GM13977 (cell line): ENCODE measurements around the gene WDR37.

Experiments used
- DNase-seq: peaks from one replicate; pipeline ENCODE4 v3.0.0; 2012; ENCODE audit warnings: low spot score
- in situ Hi-C: fragments of 300-500 bp; cut with MboI; formaldehyde crosslinking; loops from one replicate; pipeline ENCODE4 v1.12.0; 2022; ENCODE audit warnings: low sequenced_read_pairs, low pct_unique_long_range_greater_than_20kb, mixed read lengths, inconsistent platforms; ENCODE audit not compliant: unreplicated experiment
- TF ChIP-seq, protein P1 (sequence below): IDR thresholded peaks from 2 replicates; pipeline ENCODE4 v1.5.1; 2012; ENCODE audit warnings: mild to moderate bottlenecking, control low read depth; ENCODE audit not compliant: insufficient read depth; ENCODE audit errors: extremely low read depth, missing control alignments

WDR37 gene

DNA sequence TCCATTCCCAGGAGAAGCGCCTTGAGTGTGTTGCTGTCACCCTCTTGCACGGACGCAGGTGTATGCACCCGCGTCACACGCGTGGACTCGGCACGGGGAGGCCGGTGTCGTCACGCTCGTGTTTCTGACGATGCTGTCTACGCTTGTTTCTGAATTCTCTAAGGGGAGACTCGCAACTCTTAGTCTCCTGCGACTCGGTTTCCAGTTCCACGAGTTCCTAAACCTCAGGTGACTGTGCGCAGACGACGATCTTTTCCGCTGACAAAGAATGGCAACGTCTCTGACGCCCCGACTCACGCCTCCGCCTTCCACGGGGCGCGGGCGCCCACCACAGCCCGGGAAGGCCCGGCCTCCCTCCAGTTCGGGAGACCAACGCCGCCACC is 7.8 kb upstream of the WDR37 start:
- DNase-seq: no peak
- TF ChIP-seq, protein P1, sequence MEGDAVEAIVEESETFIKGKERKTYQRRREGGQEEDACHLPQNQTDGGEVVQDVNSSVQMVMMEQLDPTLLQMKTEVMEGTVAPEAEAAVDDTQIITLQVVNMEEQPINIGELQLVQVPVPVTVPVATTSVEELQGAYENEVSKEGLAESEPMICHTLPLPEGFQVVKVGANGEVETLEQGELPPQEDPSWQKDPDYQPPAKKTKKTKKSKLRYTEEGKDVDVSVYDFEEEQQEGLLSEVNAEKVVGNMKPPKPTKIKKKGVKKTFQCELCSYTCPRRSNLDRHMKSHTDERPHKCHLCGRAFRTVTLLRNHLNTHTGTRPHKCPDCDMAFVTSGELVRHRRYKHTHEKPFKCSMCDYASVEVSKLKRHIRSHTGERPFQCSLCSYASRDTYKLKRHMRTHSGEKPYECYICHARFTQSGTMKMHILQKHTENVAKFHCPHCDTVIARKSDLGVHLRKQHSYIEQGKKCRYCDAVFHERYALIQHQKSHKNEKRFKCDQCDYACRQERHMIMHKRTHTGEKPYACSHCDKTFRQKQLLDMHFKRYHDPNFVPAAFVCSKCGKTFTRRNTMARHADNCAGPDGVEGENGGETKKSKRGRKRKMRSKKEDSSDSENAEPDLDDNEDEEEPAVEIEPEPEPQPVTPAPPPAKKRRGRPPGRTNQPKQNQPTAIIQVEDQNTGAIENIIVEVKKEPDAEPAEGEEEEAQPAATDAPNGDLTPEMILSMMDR: no peak
- in situ Hi-C loops: no loop called here

DNA sequence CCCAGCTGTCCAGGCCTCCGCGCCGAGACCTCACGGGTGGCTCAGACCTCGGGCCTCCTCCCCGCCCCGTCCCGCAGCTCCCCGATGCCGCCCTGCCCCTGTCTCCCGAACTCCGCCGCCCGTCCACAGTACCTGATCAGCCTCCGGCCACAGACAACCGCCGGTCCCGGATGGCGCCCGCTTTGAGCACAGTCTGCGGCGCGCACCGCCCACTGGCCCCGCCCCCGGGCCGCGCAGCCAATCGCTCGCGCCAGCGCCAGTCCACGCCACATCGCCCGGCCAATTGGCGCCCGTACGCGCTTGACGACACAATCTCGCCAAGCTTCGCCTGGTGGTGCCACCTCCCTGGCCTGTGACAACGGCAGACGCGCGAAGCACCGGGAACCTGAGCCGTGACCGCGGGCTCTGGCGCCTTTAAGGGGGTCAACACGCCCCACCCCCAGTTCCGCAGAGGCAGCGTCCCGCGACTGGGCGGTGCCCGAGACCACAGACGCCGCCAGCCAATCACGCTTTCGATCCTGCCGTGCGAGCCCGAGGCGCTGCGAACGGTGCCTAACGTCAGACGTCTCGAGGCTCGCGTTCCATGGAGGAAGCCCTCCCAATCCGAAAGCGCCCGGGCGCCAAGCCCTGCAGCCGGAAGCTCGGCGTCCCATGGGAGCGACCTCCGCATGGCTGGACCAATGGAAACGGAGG is 7.3 kb upstream of the WDR37 start, which contains the start of gene IDI1:
IDI1 (minus strand) TSS at position 388 of the 693 bp plus-strand sequence; CDS start at position 272, 116 bp downstream.
- peak; percentile 97 for DNase-seq
- TF ChIP-seq, protein P1: no peak
- in situ Hi-C loops: no loop called here

DNA sequence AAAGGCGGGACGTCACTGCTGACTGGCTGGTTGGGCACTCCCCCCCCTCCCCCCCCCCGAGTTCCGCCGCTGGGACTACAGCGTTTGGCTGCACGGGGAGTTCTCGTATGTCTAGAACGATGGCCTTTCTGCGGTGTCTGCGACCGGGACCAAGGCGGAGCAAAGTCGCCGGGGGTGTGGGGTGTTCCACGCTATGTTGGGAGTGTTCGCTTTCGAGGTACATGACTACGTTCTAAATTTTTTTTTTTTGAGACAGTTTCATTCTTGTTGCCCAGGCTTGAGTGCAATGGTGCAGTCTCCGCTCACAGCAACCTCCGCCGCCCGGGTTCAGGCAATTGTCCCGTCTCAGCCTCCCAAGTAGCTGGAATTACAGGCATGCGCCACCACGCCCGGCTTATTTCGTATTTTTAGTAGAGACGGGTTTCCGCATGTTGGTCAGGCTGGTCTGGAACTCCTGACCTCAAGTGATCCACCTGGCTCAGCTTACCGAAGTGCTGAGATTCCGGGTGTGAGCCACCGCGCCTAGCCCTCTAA is 6.7 kb upstream of the WDR37 start:
- in situ Hi-C loops: no loop called here

DNA sequence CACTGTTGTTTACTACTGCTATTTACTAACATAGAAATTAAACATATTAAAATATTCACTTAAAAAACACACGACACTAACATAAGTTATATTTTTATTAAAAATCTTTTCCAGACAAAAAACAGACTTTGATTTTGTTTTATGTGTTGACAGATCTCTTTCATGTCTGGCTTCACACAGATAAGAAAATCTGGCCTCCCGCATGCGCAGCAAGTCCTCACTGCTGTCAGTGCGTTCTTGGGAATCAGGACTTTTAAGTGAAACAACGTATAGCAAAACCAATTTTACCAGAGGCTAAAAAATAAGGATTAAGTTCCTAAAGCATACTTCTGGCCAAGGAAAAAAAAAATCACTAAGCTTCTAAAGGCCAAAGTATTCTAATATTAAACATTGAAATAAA is 6.0 kb upstream of the WDR37 start:
- TF ChIP-seq, protein P1: no peak
- DNase-seq: no peak
- in situ Hi-C loops: no loop called here

More for the DNA sequence above, 6.7 kb upstream of the WDR37 start:
- TF ChIP-seq, protein P1: no peak
- DNase-seq: no peak

DNA sequence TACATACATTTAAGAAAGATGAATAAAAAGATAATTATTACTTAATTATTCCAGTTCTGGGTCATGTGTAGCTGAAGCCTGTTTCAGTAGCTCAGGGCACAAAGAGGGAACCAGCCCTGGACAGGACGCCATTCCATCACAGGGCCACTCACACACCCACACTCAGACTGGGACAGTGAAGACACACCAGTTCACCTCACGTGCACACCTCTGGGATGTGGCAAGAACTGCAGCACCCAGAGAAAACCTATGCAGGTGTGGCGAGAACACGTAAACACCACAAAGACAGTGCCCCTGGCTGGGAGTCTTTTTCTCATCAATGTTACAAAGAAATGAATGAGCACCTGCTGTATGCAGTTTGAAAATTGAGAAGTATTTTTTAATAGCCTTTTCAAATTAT is 5.6 kb upstream of the WDR37 start:
- in situ Hi-C loops: no loop called here
- TF ChIP-seq, protein P1: no peak
- peak; percentile 29 for DNase-seq

DNA sequence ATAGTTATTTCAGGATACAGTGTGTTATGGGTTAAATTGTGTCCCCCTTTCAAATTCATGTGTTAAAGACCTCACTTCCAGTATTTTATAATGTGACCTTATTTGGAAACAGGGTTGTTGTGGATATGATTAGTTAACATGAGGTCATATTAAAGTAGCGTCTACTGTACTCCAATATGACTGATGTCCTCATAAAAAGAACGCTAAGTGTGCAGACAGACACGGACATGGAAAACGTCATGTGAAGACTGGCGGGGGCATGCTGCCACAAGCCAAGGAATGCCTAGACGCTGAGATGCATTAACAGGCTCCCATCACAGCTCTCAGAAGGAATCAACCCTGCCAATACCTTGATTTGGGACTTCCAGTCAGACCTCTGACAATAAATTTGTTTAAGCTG is 1.5 kb upstream of the WDR37 start:
- TF ChIP-seq, protein P1: no peak
- in situ Hi-C loops: no loop called here
- DNase-seq: no peak
